ENCODE measurements around the gene EMP1. TPM values are rescaled to one million over a fixed set of nuclear protein-coding genes. Genes with fewer than 3 reads are reported as not detected.

The EMP1 gene
- total RNA-seq, 1 donor from 2014 or later = not detected

GRCh38 chr12:13152281-13152680 lies 44.2 kb upstream of the EMP1 start:
- Mint-ChIP-seq H3K4me3 (no peak overlapping the region), H3K27me3 (peaks cover 11% of the 10 kb centered on the region), H3K36me3 (ENCODE audit: low read depth) (no peaks in the 10 kb centered on the region), H3K9me3 (no peaks in the 10 kb centered on the region), H3K4me1 (peaks cover 13% of the 10 kb centered on the region), H3K27ac (no peak overlapping the region)
- intact Hi-C loops (cut with micrococcal nuclease) = loop anchor here (5.0 kb wide), 1 partner anchor 50 kb away; the partner anchor contains the start of gene GSG1
- CTCF ChIA-PET = interaction anchor here (0.6 kb wide), 1 partner anchor 350 kb away, joined by 3 read pairs; no protein-coding TSS in a partner anchor
- no peak for TF ChIP-seq CTCF (IDR thresholded peaks at IDR 0.05)
- ATAC-seq (ENCODE audit: low read depth) = no peak
- POLR2A ChIA-PET = no interaction called here
- DNase-seq = no peak

- Mint-ChIP-seq H3K36me3 (ENCODE audit: low read depth) (no peaks in the 10 kb centered on the region), H3K27ac (no peak overlapping the region), H3K27me3 (peaks cover 11% of the 10 kb centered on the region), H3K9me3 (no peaks in the 10 kb centered on the region), H3K4me3 (no peak overlapping the region), H3K4me1 (peaks cover 13% of the 10 kb centered on the region)
- intact Hi-C loops (cut with micrococcal nuclease) = loop anchor here (5.0 kb wide), 1 partner anchor 50 kb away; the partner anchor contains the start of gene GSG1
- DNase-seq (no peak), ATAC-seq (ENCODE audit: low read depth) (no peak)
- no peak for TF ChIP-seq CTCF (IDR thresholded peaks at IDR 0.05)
- ChIA-PET POLR2A (no interaction called here), CTCF (no interaction called here)
Observed at GRCh38 chr12:13152756-13153155, 43.8 kb upstream of the EMP1 start.

GRCh38 chr12:13153180-13153579 lies 43.3 kb upstream of the EMP1 start:
- no peak for TF ChIP-seq CTCF (IDR thresholded peaks at IDR 0.05)
- no peak for DNase-seq
- no peaks in the 10 kb centered on the region for H3K9me3 Mint-ChIP-seq
- peaks cover 11% of the 10 kb centered on the region for H3K27me3 Mint-ChIP-seq
- H3K27ac Mint-ChIP-seq = no peak overlapping the region
- ATAC-seq (ENCODE audit: low read depth) = no peak
- H3K4me3 Mint-ChIP-seq = no peak overlapping the region
- no peaks in the 10 kb centered on the region for H3K36me3 Mint-ChIP-seq (ENCODE audit: low read depth)
- ChIA-PET POLR2A (no interaction called here), CTCF (no interaction called here)
- H3K4me1 Mint-ChIP-seq = peaks cover 13% of the 10 kb centered on the region
- intact Hi-C loops (cut with micrococcal nuclease) = loop anchor here (5.0 kb wide), 1 partner anchor 51 kb away; the partner anchor contains the start of gene GSG1

- H3K27ac Mint-ChIP-seq = peak overlapping the region; percentile 51
- CTCF ChIA-PET = interaction anchor here (0.6 kb wide), 1 partner anchor 362 kb away, joined by 3 read pairs; no protein-coding TSS in a partner anchor
- TF ChIP-seq CTCF (IDR thresholded peaks at IDR 0.05) = no peak
- no peaks in the 10 kb centered on the region for H3K36me3 Mint-ChIP-seq (ENCODE audit: low read depth)
- POLR2A ChIA-PET = no interaction called here
- ATAC-seq (ENCODE audit: low read depth) = peak; percentile 50
- no peak for DNase-seq
- peaks cover 13% of the 10 kb centered on the region for H3K4me1 Mint-ChIP-seq
- peak overlapping the region; percentile 26 for H3K4me3 Mint-ChIP-seq
- H3K27me3 Mint-ChIP-seq = peaks cover 5% of the 10 kb centered on the region
- intact Hi-C loops (cut with micrococcal nuclease) = loop anchor here (5.0 kb wide), 1 partner anchor 52 kb away; the partner anchor contains the start of gene GSG1
- H3K9me3 Mint-ChIP-seq = no peaks in the 10 kb centered on the region
Observed at GRCh38 chr12:13154027-13154538, 42.4 kb upstream of the EMP1 start.

GRCh38 chr12:13154831-13155230 lies 41.7 kb upstream of the EMP1 start:
- peaks cover 13% of the 10 kb centered on the region for H3K4me1 Mint-ChIP-seq
- H3K27ac Mint-ChIP-seq = no peak overlapping the region
- TF ChIP-seq CTCF (IDR thresholded peaks at IDR 0.05) = no peak
- ATAC-seq (ENCODE audit: low read depth) (no peak), DNase-seq (no peak)
- H3K36me3 Mint-ChIP-seq (ENCODE audit: low read depth) = no peaks in the 10 kb centered on the region
- POLR2A ChIA-PET = no interaction called here
- intact Hi-C loops (cut with micrococcal nuclease) = loop anchor here (5.0 kb wide), 1 partner anchor 53 kb away; the partner anchor contains the start of gene GSG1
- H3K9me3 Mint-ChIP-seq = no peaks in the 10 kb centered on the region
- CTCF ChIA-PET = interaction anchor here (0.6 kb wide), 1 partner anchor 363 kb away, joined by 3 read pairs; no protein-coding TSS in a partner anchor
- no peak overlapping the region for H3K4me3 Mint-ChIP-seq
- peaks cover 2% of the 10 kb centered on the region for H3K27me3 Mint-ChIP-seq
